Lung (tissue), 12 donors: Measurements from ENCODE around the gene TMEM134. TPM values are rescaled to one million over a fixed set of nuclear protein-coding genes. Genes with fewer than 3 reads are reported as not detected.
A peak's percentile ranks its signal among the peaks of the same experiment; 100 is the strongest.

ENCODE experiments used
- ATAC-seq: fragments of 200-7000 bp; cut with Tn5 transposase; one replicate; pipeline ENCODE4 v1.9.1; 2020; ENCODE audit warnings: moderate number of reproducible peaks; ENCODE audit not compliant: insufficient read depth, low FRiP score
- DNase-seq, 3 donors: peaks; one replicate each; pipeline ENCODE4 v3.0.0-alpha.2; 2013 to 2017
- H3K27ac ChIP-seq, 2 donors: one replicate each; pipeline ENCODE4 v1.5.1; 2013; ENCODE audit warnings: mild to moderate bottlenecking in 2 of 2, moderate library complexity in 2 of 2, control low read depth in 1 of 2, inconsistent platforms in 1 of 2, low read depth in 1 of 2, low read length in 1 of 2
- H3K27me3 ChIP-seq, 3 donors: one replicate each; pipeline ENCODE4 v1.5.1; 2013; ENCODE audit warnings: low read length in 2 of 3; ENCODE audit not compliant: control insufficient read depth in 3 of 3, insufficient read depth in 3 of 3
- H3K36me3 ChIP-seq, 4 donors: one replicate each; pipeline ENCODE4 v1.5.1; 2013; ENCODE audit warnings: low read length in 4 of 4, mild to moderate bottlenecking in 1 of 4, moderate library complexity in 1 of 4; ENCODE audit not compliant: control insufficient read depth in 4 of 4, insufficient read depth in 4 of 4
- H3K4me1 ChIP-seq, 5 donors: one replicate each; pipeline ENCODE4 v1.5.1; 2013; ENCODE audit warnings: low read length in 5 of 5, mild to moderate bottlenecking in 2 of 5, moderate library complexity in 1 of 5; ENCODE audit not compliant: control insufficient read depth in 5 of 5, insufficient read depth in 5 of 5
- H3K4me3 ChIP-seq: one replicate; pipeline ENCODE4 v1.5.1; 2013; ENCODE audit warnings: mild to moderate bottlenecking, control low read depth, moderate library complexity
- H3K9ac ChIP-seq, 2 donors: one replicate each; pipeline ENCODE4 v1.5.1; 2013; ENCODE audit warnings: low read length in 2 of 2, control low read depth in 1 of 2; ENCODE audit not compliant: insufficient read depth in 1 of 2
- H3K9me3 ChIP-seq, 4 donors: one replicate each; pipeline ENCODE4 v1.5.1; 2013; ENCODE audit warnings: low read length in 3 of 4, mild to moderate bottlenecking in 1 of 4, moderate library complexity in 1 of 4; ENCODE audit not compliant: control insufficient read depth in 4 of 4, insufficient read depth in 3 of 4
- CTCF ChIP-seq: IDR thresholded peaks from 2 replicates; pipeline ENCODE4 v1.5.1; 2012; ENCODE audit warnings: mild to moderate bottlenecking; ENCODE audit errors: control extremely low read depth, extremely low read depth
- WGBS, 2 donors: extraction: QIAGEN DNeasy Blood & Tissue Kit; methylation state at CpG; one replicate each; pipeline ENCODE4 v1.1.7; 2013; 5-methylcytosine and 5-hydroxymethylcytosine counted together
- polyA plus RNA-seq, 2 donors: library from polyadenylated mRNA; stranded (reverse); fragments of 200-250 nt; gene quantifications; one replicate each; pipeline ENCODE4 v1.2.1, GENCODE V29; 2013
- total RNA-seq, 2 donors: library from RNA; depleted of rRNA in 1 of 2; stranded (reverse); fragments of >200 nt in 1 of 2; gene quantifications; one replicate each; pipeline ENCODE4 v1.2.1, GENCODE V29; 2014 to 2021
- donor health status: control.
- donor health status: control.
- donor health status: Bipolar disorder and iron deficiency.
- donor health status: healthy.
- donor health status: DM: yes; HTN: yes; CAD: no.

TMEM134 gene
- total and polyA plus RNA-seq, 4 donors = 32.5 to 91.4 (median 83.1) TPM

GRCh38 chr11:67505605-67506396 is 36.8 kb upstream of the TMEM134 start:
- H3K9me3 ChIP-seq = no peaks in the 10 kb centered on the region
- DNase-seq (peak; percentile 81 to 85 (median 84)), ATAC-seq (peak; percentile 49)
- H3K27me3 ChIP-seq = no peaks in the 10 kb centered on the region
- 10 to 15% methylated on average over 17 of the region's 17 CpGs for WGBS, 2 donors
- peak overlapping the region; percentile 7 for H3K4me3 ChIP-seq
- peak; percentile 96 for TF ChIP-seq CTCF
- H3K9ac ChIP-seq = peak overlapping the region in 1 of 2 donors; percentile 49
- peak overlapping the region; percentile 89 to 96 for H3K27ac ChIP-seq
- H3K4me1 ChIP-seq = peaks cover 0 to 34% (median 10%) of the 10 kb centered on the region in 5 donors
- H3K36me3 ChIP-seq = peaks cover 0 to 10% (median 3%) of the 10 kb centered on the region in 4 donors

GRCh38 chr11:67504950-67505581 is 36.0 kb upstream of the TMEM134 start, which contains the start of gene PITPNM1:
Gene PITPNM1, minus strand, starts transcription at chr11:67505363. Its CDS starts 1,183 bp downstream, at chr11:67504180.
- no peak for TF ChIP-seq CTCF
- Histone ChIP-seq H3K9ac (peak within 1 kb of the TSS in 1 of 2 donors; percentile 49), H3K27me3 (no peaks in the 10 kb centered on the region), H3K36me3 (peaks cover 0 to 10% (median 3%) of the 10 kb centered on the region in 4 donors), H3K4me3 (peak within 1 kb of the TSS; percentile 60), H3K27ac (peak within 1 kb of the TSS; percentile 89 to 96), H3K4me1 (peaks cover 0 to 34% (median 10%) of the 10 kb centered on the region in 5 donors), H3K9me3 (no peaks in the 10 kb centered on the region)
- peak; percentile 23 for ATAC-seq
- 1 to 2% methylated on average over 29 to 58 of the region's 58 CpGs for WGBS, 2 donors
- DNase-seq = peak; percentile 73 to 79 (median 77)

DNA sequence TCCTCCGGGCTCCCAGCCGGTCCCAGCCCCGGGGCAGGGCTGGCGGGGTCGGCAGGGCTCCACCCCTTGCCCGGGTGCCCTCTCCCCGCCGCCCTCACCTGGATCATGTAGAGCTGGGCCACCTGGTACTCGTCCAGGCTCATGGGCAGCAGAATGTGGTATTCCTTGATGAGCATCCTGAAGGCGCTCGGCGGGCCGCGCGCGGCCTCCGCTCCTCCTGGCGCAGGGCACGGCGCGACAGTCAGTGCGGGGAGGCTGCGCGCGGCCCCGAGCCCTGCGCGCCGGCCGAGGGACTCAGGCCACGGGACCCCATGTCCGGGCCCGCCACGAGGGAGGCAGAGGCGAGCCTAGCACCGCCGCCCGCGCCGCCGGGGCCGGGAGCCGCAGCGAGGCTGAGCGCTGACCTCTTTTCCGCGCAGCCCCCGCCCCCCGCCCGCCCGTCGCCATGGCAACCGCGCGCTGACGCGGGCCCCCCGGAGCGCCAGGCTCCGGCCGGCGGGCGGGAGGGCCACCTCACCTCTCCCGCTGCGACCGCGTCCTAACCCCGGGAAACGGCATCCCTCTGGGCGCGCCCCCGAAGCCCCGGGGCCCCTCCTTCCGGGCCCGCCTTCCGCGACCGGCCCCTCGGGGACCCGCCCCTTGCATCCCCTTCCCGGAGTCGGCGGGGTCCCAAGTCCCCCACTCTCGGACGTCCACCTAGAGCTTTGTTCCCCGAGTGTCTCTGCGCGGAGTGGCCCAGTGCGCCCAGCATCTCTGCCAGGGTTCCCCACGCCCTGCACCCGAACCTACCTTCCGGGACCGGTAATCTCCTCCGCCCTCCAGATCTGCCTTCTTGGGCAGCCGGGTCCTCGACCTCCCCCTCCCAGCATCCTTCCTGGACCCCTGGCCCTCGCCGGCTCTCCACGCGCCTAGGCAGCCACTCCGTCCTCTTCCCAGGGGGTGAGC is 35.2 kb upstream of the TMEM134 start:
- Histone ChIP-seq H3K27me3 (no peaks in the 10 kb centered on the region), H3K36me3 (peaks cover 0 to 10% (median 5%) of the 10 kb centered on the region in 4 donors), H3K4me1 (peaks cover 0 to 34% (median 10%) of the 10 kb centered on the region in 5 donors), H3K4me3 (peak overlapping the region; percentile 60), H3K27ac (peak overlapping the region; percentile 89 to 93), H3K9ac (peak overlapping the region in 1 of 2 donors; percentile 4), H3K9me3 (no peaks in the 10 kb centered on the region)
- DNase-seq (peak; percentile 38 to 60 (median 39)), ATAC-seq (no peak)
- WGBS, 2 donors = 3 to 4% methylated on average over 67 to 101 of the region's 101 CpGs
- no peak for TF ChIP-seq CTCF
